Peyer's patch (tissue), 4 donors: ENCODE data around the gene CTSZ.

Experiments
- CTCF ChIP-seq, 6 experiments: fragments of 450-650 bp in 4 of 6; fragments of 200-600 bp in 2 of 6; sonication (generic) in 1 of 6; IDR thresholded peaks; one replicate each; pipeline ENCODE4 v1.5.1; 2017 to 2019; ENCODE audit warnings: antibody characterized with exemption in 6 of 6, mild to moderate bottlenecking in 3 of 6, moderate library complexity in 1 of 6
- POLR2A ChIP-seq, 2 donors: fragments of 450-650 bp; IDR thresholded peaks; one replicate each; pipeline ENCODE4 v1.5.1; 2017; ENCODE audit warnings: antibody characterized with exemption in 2 of 2, mild to moderate bottlenecking in 2 of 2, moderate library complexity in 2 of 2

DNA sequence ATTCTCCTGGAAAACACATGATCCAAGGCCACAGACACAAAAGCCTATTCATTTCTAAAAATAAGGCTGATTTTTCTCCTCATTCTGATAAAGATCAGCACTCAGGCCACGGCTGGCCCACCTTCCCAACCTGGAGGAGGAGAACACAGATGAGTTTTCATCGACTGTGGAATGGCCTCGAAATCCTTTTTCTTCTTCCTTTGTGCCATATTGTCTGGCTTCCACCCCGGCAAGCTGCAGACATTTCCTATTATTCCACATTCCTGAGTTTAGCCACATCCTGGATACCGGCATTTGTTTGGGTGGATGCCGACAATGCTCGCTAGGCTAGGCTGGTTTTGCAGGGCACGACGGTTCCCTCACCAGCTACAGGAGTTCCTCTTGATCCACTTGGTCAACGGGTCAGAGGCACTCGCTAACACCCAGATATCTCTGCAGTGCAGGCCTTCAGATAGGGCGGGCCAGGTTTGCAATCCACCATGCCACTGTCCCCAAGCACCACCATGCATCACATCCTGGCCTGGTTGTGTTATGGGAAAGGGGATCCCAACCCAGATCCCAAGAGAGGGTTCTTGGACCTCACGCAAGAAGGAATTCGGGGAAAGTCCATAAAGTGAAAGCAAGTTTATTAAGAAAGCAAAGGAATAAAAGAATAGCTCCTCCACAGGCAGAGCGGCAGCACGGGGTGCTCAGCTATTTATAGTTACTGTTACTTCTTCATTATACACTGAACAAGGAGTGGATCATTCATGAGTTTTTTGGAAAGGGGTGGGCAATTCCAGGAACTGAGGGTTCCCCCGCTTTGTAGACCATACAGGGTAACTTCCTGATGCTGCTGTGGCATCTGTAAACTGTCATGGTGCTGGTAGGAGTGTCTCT, 4.2 kb upstream of the CTSZ start:
- TF ChIP-seq CTCF (IDR thresholded peaks at IDR 0.05) (no peak), POLR2A (IDR thresholded peaks at IDR 0.05) (no peak)
